ENCODE data around the gene NHERF1. TPM values are rescaled to one million over a fixed set of nuclear protein-coding genes. Genes with fewer than 3 reads are reported as not detected.

Gene NHERF1
- total RNA-seq, 1 donor from 2014 or later = 108 TPM

GRCh38 chr17:74779948-74780400 is 31.5 kb downstream of the NHERF1 start:
- Mint-ChIP-seq H3K4me3 (ENCODE audit: unreplicated experiment) (no peak overlapping the region), H3K9me3 (ENCODE audit: low read depth) (no peaks in the 10 kb centered on the region), H3K36me3 (ENCODE audit: low read depth) (peaks cover 11% of the 10 kb centered on the region), H3K4me1 (ENCODE audit: low read depth) (peaks cover 35% of the 10 kb centered on the region), H3K27ac (ENCODE audit: unreplicated experiment) (no peak overlapping the region), H3K27me3 (ENCODE audit: low read depth) (no peaks in the 10 kb centered on the region)
- no peak for DNase-seq (ENCODE audit: low spot score)
- TF ChIP-seq CTCF (IDR thresholded peaks at IDR 0.05) = no peak

- no peak for DNase-seq (ENCODE audit: low spot score)
- Mint-ChIP-seq H3K27me3 (ENCODE audit: low read depth) (no peaks in the 10 kb centered on the region), H3K9me3 (ENCODE audit: low read depth) (no peaks in the 10 kb centered on the region), H3K36me3 (ENCODE audit: low read depth) (peaks cover 11% of the 10 kb centered on the region), H3K4me3 (ENCODE audit: unreplicated experiment) (no peak overlapping the region), H3K4me1 (ENCODE audit: low read depth) (peaks cover 29% of the 10 kb centered on the region), H3K27ac (ENCODE audit: unreplicated experiment) (no peak overlapping the region)
- peak; percentile 78 for TF ChIP-seq CTCF (IDR thresholded peaks at IDR 0.05)
Measured at GRCh38 chr17:74780443-74781238, 32.2 kb downstream of the NHERF1 start.

- peaks cover 14% of the 10 kb centered on the region for H3K4me1 Mint-ChIP-seq (ENCODE audit: low read depth)
- no peak for TF ChIP-seq CTCF (IDR thresholded peaks at IDR 0.05)
- H3K36me3 Mint-ChIP-seq (ENCODE audit: low read depth) = peaks cover 15% of the 10 kb centered on the region
- no peak overlapping the region for H3K27ac Mint-ChIP-seq (ENCODE audit: unreplicated experiment)
- no peak for DNase-seq (ENCODE audit: low spot score)
- no peak overlapping the region for H3K4me3 Mint-ChIP-seq (ENCODE audit: unreplicated experiment)
- no peaks in the 10 kb centered on the region for H3K27me3 Mint-ChIP-seq (ENCODE audit: low read depth)
- no peaks in the 10 kb centered on the region for H3K9me3 Mint-ChIP-seq (ENCODE audit: low read depth)
Measured at GRCh38 chr17:74782571-74782970, 34.1 kb downstream of the NHERF1 start.

- TF ChIP-seq CTCF (IDR thresholded peaks at IDR 0.05) = no peak
- Mint-ChIP-seq H3K27ac (ENCODE audit: unreplicated experiment) (no peak overlapping the region), H3K36me3 (ENCODE audit: low read depth) (peaks cover 23% of the 10 kb centered on the region), H3K27me3 (ENCODE audit: low read depth) (no peaks in the 10 kb centered on the region), H3K9me3 (ENCODE audit: low read depth) (no peaks in the 10 kb centered on the region), H3K4me3 (ENCODE audit: unreplicated experiment) (no peak overlapping the region), H3K4me1 (ENCODE audit: low read depth) (peaks cover 7% of the 10 kb centered on the region)
- DNase-seq (ENCODE audit: low spot score) = no peak
Measured at GRCh38 chr17:74784125-74784810, 35.8 kb downstream of the NHERF1 start.

- peak; percentile 54 for TF ChIP-seq CTCF (IDR thresholded peaks at IDR 0.05)
- H3K4me1 Mint-ChIP-seq (ENCODE audit: low read depth) = peaks cover 7% of the 10 kb centered on the region
- no peaks in the 10 kb centered on the region for H3K27me3 Mint-ChIP-seq (ENCODE audit: low read depth)
- H3K4me3 Mint-ChIP-seq (ENCODE audit: unreplicated experiment) = no peak overlapping the region
- H3K27ac Mint-ChIP-seq (ENCODE audit: unreplicated experiment) = no peak overlapping the region
- H3K9me3 Mint-ChIP-seq (ENCODE audit: low read depth) = no peaks in the 10 kb centered on the region
- peaks cover 24% of the 10 kb centered on the region for H3K36me3 Mint-ChIP-seq (ENCODE audit: low read depth)
- DNase-seq (ENCODE audit: low spot score) = no peak
Measured at GRCh38 chr17:74785096-74785980, 36.9 kb downstream of the NHERF1 start.

Measured in chondrocyte (in vitro differentiated cells).